IgD-negative memory B cell (primary cell): ENCODE measurements around the gene CHN2. TPM values are rescaled to one million over a fixed set of nuclear protein-coding genes. Genes with fewer than 3 reads are reported as not detected.

Experiments used
- H3K27ac Mint-ChIP-seq, 3 donors: one replicate each; pipeline ENCODE4 v1.8.0; 2020 to 2022; ENCODE audit warnings: mild to moderate bottlenecking in 3 of 3, mixed read lengths in 3 of 3, moderate library complexity in 1 of 3
- H3K27me3 Mint-ChIP-seq: one replicate; pipeline ENCODE4 v1.8.0; 2021; ENCODE audit warnings: mixed read lengths
- H3K36me3 Mint-ChIP-seq: one replicate; pipeline ENCODE4 v1.8.0; 2020; ENCODE audit warnings: mild to moderate bottlenecking, mixed read lengths
- H3K4me1 Mint-ChIP-seq, 3 donors: one replicate each; pipeline ENCODE4 v1.8.0; 2020 to 2022; ENCODE audit warnings: mixed read lengths in 3 of 3, mild to moderate bottlenecking in 1 of 3
- H3K4me3 Mint-ChIP-seq, 4 donors: one replicate each; pipeline ENCODE4 v1.8.0; 2020 to 2022; ENCODE audit warnings: mild to moderate bottlenecking in 4 of 4, mixed read lengths in 4 of 4, moderate library complexity in 3 of 4
- H3K9me3 Mint-ChIP-seq, 3 donors: one replicate each; pipeline ENCODE4 v1.8.0; 2020 to 2021; ENCODE audit warnings: mixed read lengths in 3 of 3, mild to moderate bottlenecking in 1 of 3
- polyA plus RNA-seq: library from polyadenylated mRNA; unstranded; fragments of 300-500 nt; fragmentation: Illumina TruSeq; gene quantifications from one replicate; pipeline ENCODE4 v1.2.3, GENCODE V29; 2021

CHN2 gene
- polyA plus RNA-seq, 1 donor from 2014 or later = 3.0 TPM

DNA sequence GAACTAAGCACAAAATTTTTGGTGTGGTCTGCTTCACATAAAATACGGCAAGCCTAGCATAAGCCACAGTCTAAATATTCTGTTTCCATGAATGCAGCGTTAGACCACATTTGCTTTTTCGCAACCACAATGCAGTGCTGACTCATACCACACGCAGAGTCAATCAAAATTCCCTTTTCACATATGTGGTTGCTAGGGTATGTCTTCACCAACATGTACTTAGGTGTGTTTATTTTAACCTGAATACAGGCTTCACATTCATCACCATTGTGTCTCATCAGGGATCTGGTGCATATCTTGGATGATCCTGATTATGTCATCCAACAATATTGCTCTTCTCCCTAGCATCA is 90.8 kb downstream of the CHN2 start:
- H3K27me3 Mint-ChIP-seq = peaks cover 9% of the 10 kb centered on the region
- H3K4me3 Mint-ChIP-seq = no peak overlapping the region
- H3K4me1 Mint-ChIP-seq = peaks cover 20 to 27% (median 26%) of the 10 kb centered on the region in 3 donors

DNA sequence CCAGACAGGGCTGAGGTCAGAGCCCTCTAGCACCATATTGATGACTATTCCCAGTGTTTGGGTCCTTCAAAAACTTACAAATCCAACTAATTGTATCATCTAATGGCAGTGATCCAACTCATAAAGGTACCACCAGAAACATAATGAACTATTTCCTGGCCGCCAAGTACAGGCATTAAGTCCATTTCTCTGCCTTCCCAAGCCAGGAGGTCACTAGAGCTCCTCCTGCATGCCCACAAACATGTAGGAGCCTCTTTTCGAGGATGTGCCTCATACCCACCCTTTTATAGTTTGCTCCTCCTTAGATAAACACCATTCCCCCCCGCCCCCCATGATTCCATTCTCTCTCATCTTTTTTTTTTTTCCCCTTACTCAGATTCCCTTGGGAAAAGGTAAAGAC is 91.3 kb downstream of the CHN2 start:
- Mint-ChIP-seq H3K27ac (no peak overlapping the region), H3K36me3 (no peaks in the 10 kb centered on the region), H3K4me3 (no peak overlapping the region), H3K4me1 (peaks cover 20 to 29% (median 27%) of the 10 kb centered on the region in 3 donors), H3K9me3 (peaks cover 0 to under 1% (median 0%) of the 10 kb centered on the region in 3 donors), H3K27me3 (peaks cover 9% of the 10 kb centered on the region)

More for the DNA sequence above, 90.8 kb downstream of the CHN2 start:
- Mint-ChIP-seq H3K36me3 (no peaks in the 10 kb centered on the region), H3K9me3 (no peaks in the 10 kb centered on the region), H3K27ac (peak overlapping the region in 1 of 3 donors; percentile 2)

DNA sequence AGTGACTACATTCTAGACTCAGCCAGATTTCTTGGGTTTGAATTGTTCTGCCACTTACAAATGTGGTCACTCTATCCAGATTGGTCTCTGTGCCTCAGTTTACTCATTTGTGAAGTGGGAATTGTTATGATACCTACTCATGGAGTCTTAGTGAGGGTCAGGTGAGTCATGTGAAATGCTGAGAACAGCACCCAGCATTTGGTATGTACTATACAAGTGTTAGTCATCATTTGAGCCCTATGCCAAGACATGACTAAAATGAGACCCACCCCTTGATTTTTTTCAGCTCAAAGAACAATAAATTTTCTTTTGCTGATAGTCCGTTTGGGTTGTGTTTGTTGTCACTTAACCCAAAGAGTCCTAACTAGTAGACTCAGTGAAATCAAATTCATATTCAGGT is 92.8 kb downstream of the CHN2 start:
- H3K9me3 Mint-ChIP-seq = peaks cover 0 to 1% (median 0%) of the 10 kb centered on the region in 3 donors
- H3K4me1 Mint-ChIP-seq = peaks cover 20 to 31% (median 27%) of the 10 kb centered on the region in 3 donors
- peaks cover 9% of the 10 kb centered on the region for H3K27me3 Mint-ChIP-seq
- no peaks in the 10 kb centered on the region for H3K36me3 Mint-ChIP-seq
- H3K4me3 Mint-ChIP-seq = no peak overlapping the region
- H3K27ac Mint-ChIP-seq = no peak overlapping the region

DNA sequence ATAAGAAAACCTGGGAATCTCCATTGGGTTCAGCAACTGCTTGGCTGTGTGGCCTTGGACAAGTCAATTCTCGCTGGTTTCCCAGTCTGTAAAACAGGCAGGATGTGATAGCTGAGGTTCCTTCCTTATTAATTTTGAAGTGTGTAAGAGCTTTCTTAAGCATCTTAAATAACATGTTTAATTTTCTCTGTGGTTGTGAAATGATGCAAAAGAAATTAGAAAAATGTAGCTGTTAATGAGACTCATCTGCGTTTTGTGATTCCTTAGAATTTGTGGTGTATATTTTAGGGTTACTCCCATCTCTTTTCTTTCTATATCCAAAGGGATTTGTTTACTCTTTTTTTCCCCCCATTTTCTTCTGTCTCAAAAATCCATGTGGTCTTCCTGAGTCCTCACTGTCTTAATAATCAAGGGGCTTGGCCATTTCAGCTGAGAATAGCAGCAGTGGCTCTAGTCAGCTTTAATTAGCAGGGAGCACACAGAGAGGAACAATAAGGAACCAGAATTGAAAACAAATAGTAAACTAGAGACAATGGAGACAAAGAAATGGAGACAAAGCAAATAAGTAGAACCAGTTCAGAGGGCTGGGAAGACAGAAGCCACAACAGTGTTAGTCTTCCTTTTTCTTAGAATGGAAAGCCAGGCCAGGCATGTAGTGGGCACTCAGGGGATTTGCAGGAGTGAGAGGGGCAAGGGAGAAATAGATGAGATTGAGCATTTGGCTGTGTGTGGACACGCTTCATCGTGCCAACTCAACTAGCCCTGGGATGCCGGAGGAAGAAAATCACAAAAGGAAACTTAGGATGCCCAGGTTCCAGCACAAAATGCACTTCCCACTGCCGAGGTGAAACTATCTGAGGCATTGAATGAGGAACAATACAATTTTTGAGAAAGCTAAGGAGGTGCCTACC is 93.9 kb downstream of the CHN2 start:
- H3K4me3 Mint-ChIP-seq = peak overlapping the region in 1 of 4 donors; percentile 84
- H3K4me1 Mint-ChIP-seq = peaks cover 17 to 25% (median 18%) of the 10 kb centered on the region in 3 donors
- no peaks in the 10 kb centered on the region for H3K36me3 Mint-ChIP-seq
- H3K27ac Mint-ChIP-seq = peak overlapping the region; percentile 71 to 80 (median 75)
- peaks cover 0 to 1% (median 0%) of the 10 kb centered on the region in 3 donors for H3K9me3 Mint-ChIP-seq
- H3K27me3 Mint-ChIP-seq = peaks cover 13% of the 10 kb centered on the region

DNA sequence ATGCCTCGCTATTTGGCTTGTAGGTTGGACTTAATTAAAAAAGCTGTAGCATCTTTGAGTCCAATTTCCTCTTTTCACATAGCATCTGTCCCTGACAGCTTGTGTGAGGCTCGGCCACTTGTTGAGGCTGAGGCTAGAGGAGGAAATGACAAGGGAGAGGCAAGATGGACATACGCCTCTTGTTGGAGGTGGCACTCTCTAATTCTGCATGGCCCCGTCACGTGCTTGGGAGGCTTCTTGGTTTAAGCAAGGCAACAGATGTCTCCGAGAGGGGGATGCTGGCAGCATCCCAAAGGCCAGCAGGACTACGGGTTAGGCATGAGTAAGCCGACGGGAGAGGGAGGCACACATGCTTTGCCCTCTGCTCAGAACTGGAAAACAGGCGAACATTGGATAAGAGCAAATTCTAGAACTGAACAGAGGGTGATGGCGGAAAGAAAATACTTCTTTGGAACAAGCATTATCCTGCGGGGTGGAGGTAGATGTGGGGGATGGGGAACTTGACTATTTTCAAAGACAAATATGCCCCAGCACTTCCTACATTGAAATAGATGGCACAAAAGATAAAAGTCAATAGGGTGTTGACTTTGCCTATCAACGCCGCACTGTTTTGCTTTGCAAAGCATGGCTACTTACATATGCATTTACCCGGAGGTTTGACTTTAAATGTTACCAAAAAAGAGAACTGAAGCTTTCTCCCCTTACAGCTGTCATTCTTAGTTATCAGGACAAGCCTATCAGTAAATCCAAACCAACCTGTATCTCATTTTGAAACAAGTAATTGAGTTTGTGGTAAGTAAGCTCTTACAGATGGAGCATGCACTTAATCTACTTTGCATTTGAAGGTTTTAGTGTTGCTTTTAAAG is 94.8 kb downstream of the CHN2 start:
- Mint-ChIP-seq H3K9me3 (peaks cover 0 to 1% (median 0%) of the 10 kb centered on the region in 3 donors), H3K4me3 (peak overlapping the region; percentile 73 to 84 (median 78)), H3K27ac (peak overlapping the region; percentile 31 to 80 (median 71)), H3K27me3 (peaks cover 14% of the 10 kb centered on the region), H3K36me3 (no peaks in the 10 kb centered on the region), H3K4me1 (peaks cover 17 to 25% (median 18%) of the 10 kb centered on the region in 3 donors)

DNA sequence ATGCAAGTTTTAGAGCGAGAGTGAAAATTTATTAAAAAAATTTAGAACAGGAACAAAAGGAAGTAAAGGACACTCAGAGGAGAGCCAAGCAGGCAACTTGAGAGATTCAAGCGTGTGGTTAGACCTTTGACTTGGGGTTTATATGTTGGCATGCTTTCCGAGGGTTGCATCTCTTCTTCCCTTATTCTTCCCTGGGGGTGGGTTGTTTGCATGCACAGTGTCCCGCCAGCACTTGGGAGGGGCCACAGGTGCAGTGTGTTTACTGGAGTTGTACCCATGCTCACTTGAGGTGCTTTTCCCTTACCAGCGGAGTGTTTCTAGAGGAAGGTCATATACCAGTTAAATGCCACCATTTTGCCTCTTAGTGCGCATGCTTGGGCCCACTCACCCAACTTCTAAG is 96.3 kb downstream of the CHN2 start:
- H3K27ac Mint-ChIP-seq = no peak overlapping the region
- peaks cover 17 to 25% (median 18%) of the 10 kb centered on the region in 3 donors for H3K4me1 Mint-ChIP-seq
- no peaks in the 10 kb centered on the region for H3K36me3 Mint-ChIP-seq
- H3K4me3 Mint-ChIP-seq = peak overlapping the region in 1 of 4 donors; percentile 68
- H3K27me3 Mint-ChIP-seq = peaks cover 14% of the 10 kb centered on the region
- peaks cover 0 to 1% (median 0%) of the 10 kb centered on the region in 3 donors for H3K9me3 Mint-ChIP-seq

DNA sequence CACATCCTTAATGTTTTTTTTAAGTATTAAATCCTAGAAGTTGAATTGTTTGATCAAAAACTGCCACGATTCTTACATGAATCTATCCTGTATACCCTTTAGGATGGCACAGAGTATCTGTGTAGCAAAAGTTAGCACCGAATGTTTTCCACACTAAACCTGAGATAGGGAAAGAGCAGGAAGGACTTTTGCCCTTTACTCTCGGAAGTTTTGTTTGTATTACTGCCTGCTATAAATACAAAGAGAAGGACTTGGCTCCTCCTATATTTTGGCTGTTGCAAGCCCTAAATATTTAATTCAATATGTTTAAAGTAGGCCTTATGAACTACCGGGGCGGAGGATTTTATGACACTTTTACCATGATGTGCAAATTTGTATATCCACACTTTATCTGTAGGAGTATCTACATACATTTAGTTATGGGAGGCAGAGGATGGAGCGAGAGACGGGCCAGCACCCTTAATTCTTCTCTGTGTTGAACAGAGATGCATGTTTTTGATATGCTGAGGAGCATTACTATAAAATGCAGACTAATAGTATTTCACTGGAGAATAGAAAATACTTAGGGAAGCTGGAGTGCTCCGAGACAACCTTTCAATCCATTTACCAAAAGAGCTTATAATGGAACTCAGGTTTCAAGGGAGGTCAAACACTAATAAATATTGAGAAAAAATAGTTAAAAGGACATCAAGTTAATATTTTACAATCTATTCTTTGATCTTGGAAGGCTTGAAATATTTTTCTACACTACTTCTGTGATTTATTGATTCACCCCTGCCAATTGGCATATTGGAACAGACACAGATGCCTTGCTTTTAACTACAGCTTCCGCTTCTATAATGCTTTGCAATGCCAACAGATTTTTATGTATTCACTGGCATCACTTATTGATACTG is 97.4 kb downstream of the CHN2 start:
- H3K36me3 Mint-ChIP-seq = no peaks in the 10 kb centered on the region
- no peak overlapping the region for H3K4me3 Mint-ChIP-seq
- H3K4me1 Mint-ChIP-seq = peaks cover 18 to 31% (median 23%) of the 10 kb centered on the region in 3 donors
- no peak overlapping the region for H3K27ac Mint-ChIP-seq
- peaks cover 13% of the 10 kb centered on the region for H3K27me3 Mint-ChIP-seq
- H3K9me3 Mint-ChIP-seq = peaks cover 0 to 1% (median 0%) of the 10 kb centered on the region in 3 donors

DNA sequence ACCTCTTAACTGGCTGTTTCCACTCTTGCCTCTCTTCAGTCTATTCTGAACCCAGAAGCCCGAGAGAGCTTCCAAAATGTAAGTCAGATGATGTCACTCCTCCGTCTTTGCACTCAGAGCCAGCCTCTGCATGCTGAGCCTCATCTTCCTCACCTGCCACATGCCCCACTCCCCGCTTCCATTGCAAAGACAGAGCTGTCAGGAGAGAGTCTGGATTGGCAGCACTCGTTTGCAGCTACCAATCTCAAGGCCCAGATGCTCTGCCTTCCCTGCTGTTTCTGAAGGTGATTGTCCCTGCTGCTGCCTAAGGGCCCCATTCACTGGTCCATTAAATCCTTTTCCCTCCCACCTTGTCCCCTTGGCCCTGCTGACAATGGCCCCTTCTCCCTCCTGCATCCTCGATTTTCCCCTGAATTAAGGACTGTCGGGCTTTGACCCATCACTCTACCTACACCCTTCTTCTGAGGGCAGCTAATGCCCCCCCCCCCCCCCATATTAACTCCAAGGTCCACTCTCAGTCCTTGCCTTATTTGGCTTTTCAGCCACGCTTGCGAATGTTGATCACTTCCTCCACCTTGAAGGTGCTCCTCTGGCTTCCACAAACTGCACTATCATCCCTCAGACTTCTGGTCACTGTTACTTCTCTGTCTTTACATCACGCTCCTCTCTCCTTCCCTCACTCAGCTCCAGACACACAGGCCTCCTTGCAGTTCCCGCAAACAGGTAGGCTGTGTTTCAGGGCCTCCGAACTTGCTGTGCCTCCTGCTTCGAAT is 98.5 kb downstream of the CHN2 start:
- H3K36me3 Mint-ChIP-seq = no peaks in the 10 kb centered on the region
- H3K27ac Mint-ChIP-seq = no peak overlapping the region
- peak overlapping the region in 1 of 4 donors; percentile 28 for H3K4me3 Mint-ChIP-seq
- H3K4me1 Mint-ChIP-seq = peaks cover 18 to 31% (median 23%) of the 10 kb centered on the region in 3 donors
- peaks cover 11% of the 10 kb centered on the region for H3K27me3 Mint-ChIP-seq
- H3K9me3 Mint-ChIP-seq = peaks cover 0 to 1% (median 0%) of the 10 kb centered on the region in 3 donors

DNA sequence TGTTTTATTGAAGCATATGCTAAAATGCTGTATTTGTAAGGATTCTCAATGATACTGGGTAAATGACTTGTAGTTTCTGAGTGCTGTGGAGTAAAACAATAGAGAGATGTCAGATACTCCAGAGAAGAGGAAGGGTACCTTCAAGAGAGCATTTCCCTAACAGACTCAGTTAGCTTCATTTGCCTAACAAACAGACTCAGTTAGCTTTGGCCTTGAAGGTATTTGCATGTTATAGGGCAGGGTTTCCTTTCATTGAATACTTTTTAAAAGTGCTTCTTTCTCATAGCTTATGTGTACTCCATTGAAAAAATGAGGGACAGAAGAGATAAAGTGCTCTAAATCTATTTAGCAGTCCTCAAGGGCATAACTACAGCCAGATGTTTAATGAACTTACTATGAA is 101.8 kb downstream of the CHN2 start:
- H3K36me3 Mint-ChIP-seq = no peaks in the 10 kb centered on the region
- H3K4me3 Mint-ChIP-seq = peak overlapping the region in 2 of 4 donors; percentile 9 to 23
- H3K27ac Mint-ChIP-seq = no peak overlapping the region
- peaks cover 0 to 4% (median 0%) of the 10 kb centered on the region in 3 donors for H3K9me3 Mint-ChIP-seq
- peaks cover 0 to 6% (median 6%) of the 10 kb centered on the region in 3 donors for H3K4me1 Mint-ChIP-seq
- H3K27me3 Mint-ChIP-seq = peaks cover 7% of the 10 kb centered on the region

DNA sequence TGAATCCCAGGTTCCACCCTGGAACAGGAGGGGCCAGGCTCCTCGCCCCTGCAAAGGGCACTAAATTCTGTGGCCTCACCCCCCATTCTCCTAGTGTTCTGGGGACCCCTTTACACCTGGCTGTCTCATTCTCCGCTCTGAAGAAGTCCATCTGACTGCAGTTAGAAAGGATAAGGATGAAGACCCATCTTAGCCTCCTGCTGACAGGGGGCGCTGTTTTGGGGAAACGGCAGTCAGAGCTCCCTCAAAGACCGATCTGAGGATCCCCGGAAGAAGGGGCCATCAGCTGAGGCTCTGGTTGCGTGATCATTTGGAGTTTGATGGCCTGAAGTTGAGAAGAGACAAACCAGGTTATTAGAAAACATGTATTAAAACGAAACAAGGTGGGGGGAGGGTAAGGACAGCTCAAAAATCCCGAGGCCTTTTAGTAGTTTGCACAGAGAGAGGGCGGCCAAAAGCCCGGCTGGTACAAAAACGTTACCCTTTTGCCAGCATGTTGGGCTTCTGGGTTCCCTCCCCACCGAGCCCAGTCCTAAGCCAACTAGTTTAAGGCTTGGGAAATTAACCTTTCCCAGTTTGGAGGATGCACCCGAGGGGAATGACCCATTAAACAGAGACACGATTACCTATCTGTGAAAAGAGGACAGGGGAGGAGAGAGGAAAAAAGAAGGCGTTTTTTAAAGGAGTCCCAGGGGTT is 102.8 kb downstream of the CHN2 start:
- peak overlapping the region in 1 of 4 donors; percentile 78 for H3K4me3 Mint-ChIP-seq
- no peak overlapping the region for H3K27ac Mint-ChIP-seq
- peaks cover 0 to 4% (median 0%) of the 10 kb centered on the region in 3 donors for H3K9me3 Mint-ChIP-seq
- H3K27me3 Mint-ChIP-seq = peaks cover 7% of the 10 kb centered on the region
- peaks cover 1 to 6% (median 6%) of the 10 kb centered on the region in 3 donors for H3K4me1 Mint-ChIP-seq
- no peaks in the 10 kb centered on the region for H3K36me3 Mint-ChIP-seq

DNA sequence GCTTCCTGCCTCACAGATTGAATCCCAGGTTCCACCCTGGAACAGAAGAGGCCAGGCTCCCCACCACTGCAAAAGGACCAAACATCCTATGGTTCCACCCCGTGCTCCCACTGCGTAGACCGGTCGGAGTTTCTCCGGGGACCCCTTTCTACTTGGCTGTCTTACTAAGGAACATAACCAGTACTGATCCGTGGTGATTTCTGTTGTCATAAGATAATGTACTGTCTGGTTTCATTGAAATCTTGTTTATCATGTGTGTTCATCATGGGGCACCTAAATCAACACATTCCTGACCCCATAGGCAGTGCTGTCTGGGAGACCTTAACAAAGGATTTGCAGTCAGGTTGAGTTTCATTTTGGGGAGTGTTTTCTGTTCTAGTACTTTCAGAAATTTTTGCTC is 104.5 kb downstream of the CHN2 start:
- peaks cover 0 to 4% (median 0%) of the 10 kb centered on the region in 3 donors for H3K9me3 Mint-ChIP-seq
- H3K27me3 Mint-ChIP-seq = peaks cover 11% of the 10 kb centered on the region
- peaks cover 1 to 6% (median 6%) of the 10 kb centered on the region in 3 donors for H3K4me1 Mint-ChIP-seq
- H3K4me3 Mint-ChIP-seq = no peak overlapping the region
- H3K36me3 Mint-ChIP-seq = no peaks in the 10 kb centered on the region
- H3K27ac Mint-ChIP-seq = peak overlapping the region in 1 of 3 donors; percentile 5

DNA sequence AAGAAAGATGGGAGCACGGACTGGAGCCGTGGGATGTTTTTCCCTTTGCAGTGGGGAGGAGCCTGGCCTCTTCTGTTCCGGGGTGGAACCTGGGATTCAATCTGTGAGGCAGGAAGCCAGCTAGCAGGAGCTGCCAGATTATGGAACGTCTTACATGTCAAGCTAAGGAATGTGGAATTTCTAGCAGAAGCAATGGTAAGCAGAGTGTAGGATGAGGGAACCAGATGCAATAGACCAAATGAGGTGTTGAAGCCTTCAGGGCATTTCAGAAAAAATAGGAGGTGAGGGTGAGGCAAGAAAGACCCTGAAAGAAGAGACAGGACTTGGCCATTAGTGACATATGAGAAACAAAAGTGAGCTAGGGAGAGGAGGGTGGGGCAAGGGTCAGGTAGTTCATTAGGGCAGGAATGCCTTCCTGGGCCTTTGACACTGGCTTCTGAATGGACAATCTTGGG is 105.5 kb downstream of the CHN2 start:
- Mint-ChIP-seq H3K27ac (no peak overlapping the region), H3K9me3 (peaks cover 0 to 4% (median 0%) of the 10 kb centered on the region in 3 donors), H3K4me3 (no peak overlapping the region), H3K4me1 (peaks cover 1 to 6% (median 6%) of the 10 kb centered on the region in 3 donors), H3K36me3 (no peaks in the 10 kb centered on the region), H3K27me3 (peaks cover 12% of the 10 kb centered on the region)

DNA sequence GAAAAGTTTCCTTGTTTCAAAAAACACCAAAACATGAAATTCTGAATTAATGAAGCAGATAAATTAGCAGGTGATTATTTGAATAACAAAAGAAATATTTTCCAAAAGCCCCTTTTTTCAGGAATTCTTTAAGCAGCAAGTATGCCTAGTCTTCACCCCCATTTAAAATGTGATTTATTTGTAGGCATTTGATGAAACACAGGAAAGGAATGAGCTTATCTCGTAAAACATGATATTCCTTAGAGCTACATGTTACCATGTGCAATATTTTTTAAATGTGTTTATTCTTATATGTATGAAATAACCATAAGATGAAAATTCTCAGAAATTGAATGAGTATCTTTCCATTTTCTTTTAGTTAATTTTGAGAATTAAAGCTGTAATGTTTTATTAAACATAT is 106.1 kb downstream of the CHN2 start:
- Mint-ChIP-seq H3K9me3 (peaks cover 0 to 4% (median 0%) of the 10 kb centered on the region in 3 donors), H3K4me1 (peaks cover 1 to 6% (median 6%) of the 10 kb centered on the region in 3 donors), H3K36me3 (no peaks in the 10 kb centered on the region), H3K27ac (no peak overlapping the region), H3K27me3 (peaks cover 12% of the 10 kb centered on the region), H3K4me3 (no peak overlapping the region)
